ENCODE measurements around the gene TRPM1.

TRPM1 gene

GRCh38 chr15:31077941-31078340 lies 23.6 kb downstream of the TRPM1 start:
- Histone ChIP-seq H3K4me1 (ENCODE audit: insufficient read depth, insufficient read length) (peaks cover 24% of the 10 kb centered on the region), H3K4me3 (ENCODE audit: insufficient read length, low read depth) (no peak overlapping the region), H3K36me3 (ENCODE audit: insufficient read depth, insufficient read length, low read length) (no peaks in the 10 kb centered on the region), H3K9ac (ENCODE audit: insufficient read length, low read depth) (peak overlapping the region; percentile 28), H3K9me3 (ENCODE audit: insufficient read depth, low read length) (no peaks in the 10 kb centered on the region; the same call in 1 of the 2 replicates), H3K27me3 (ENCODE audit: insufficient read depth, insufficient read length) (no peaks in the 10 kb centered on the region)
- no peak for DNase-seq (ENCODE audit: low read depth, low spot score)
- TF ChIP-seq YY1 (IDR thresholded peaks at IDR 0.05; ENCODE audit: insufficient read depth, insufficient read length) (no peak), ZNF274 (IDR thresholded peaks at IDR 0.05; ENCODE audit: low read depth, low read length) (no peak), SUZ12 (IDR thresholded peaks at IDR 0.05; ENCODE audit: extremely low read depth, insufficient read depth, insufficient read length) (no peak)

DNA sequence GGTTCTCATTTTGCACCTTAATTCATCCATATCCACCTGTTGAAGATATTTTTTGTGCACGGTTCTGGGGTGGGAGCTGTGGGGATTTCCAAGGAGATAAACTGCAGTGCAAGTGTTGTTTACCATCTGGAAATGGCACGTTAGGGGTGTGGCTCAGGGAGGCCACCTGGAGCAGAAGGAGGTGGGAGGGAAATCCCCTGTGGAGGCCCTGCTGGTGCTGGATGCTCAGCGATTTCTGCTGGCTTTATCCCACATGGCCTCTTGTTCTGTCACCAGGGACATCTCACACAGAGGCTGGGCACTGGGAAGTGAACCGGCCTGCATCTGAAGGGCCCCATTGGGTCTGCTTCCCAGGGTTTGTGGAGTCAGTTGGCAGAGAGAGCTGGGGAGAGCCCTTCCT lies 24.3 kb downstream of the TRPM1 start:
- H3K36me3 ChIP-seq (ENCODE audit: insufficient read depth, insufficient read length, low read length), result no peaks in the 10 kb centered on the region
- H3K4me1 ChIP-seq (ENCODE audit: insufficient read depth, insufficient read length), result peaks cover 24% of the 10 kb centered on the region
- TF ChIP-seq YY1 (IDR thresholded peaks at IDR 0.05; ENCODE audit: insufficient read depth, insufficient read length), result no peak
- no peak for TF ChIP-seq SUZ12 (IDR thresholded peaks at IDR 0.05; ENCODE audit: extremely low read depth, insufficient read depth, insufficient read length)
- no peak for TF ChIP-seq ZNF274 (IDR thresholded peaks at IDR 0.05; ENCODE audit: low read depth, low read length)
- DNase-seq (ENCODE audit: low read depth, low spot score), result no peak
- no peak overlapping the region for H3K4me3 ChIP-seq (ENCODE audit: insufficient read length, low read depth)
- H3K9ac ChIP-seq (ENCODE audit: insufficient read length, low read depth), result no peak overlapping the region
- no peaks in the 10 kb centered on the region; the same call in 1 of the 2 replicates for H3K9me3 ChIP-seq (ENCODE audit: insufficient read depth, low read length)
- H3K27me3 ChIP-seq (ENCODE audit: insufficient read depth, insufficient read length), result no peaks in the 10 kb centered on the region

DNA sequence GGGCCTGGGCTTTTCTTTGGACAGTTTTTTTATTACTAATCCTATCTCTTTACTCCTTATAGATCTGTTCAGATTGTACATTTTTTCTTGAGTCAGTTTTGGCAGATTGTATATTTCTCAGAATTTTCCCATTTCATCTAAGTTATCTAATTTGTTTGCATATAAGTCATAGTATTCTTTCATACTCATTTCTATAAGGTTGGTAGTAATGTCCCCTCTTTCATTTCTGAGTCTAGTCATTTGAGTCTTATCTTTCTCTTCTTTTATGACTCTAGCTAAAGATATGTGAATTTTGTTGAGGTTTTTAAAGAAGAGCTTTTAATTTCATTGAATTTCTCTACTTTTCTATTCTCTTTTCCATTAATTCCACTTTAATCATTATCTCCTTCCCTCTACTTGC lies 27.2 kb downstream of the TRPM1 start:
- Histone ChIP-seq H3K4me3 (ENCODE audit: insufficient read length, low read depth) (no peak overlapping the region), H3K9ac (ENCODE audit: insufficient read length, low read depth) (no peak overlapping the region), H3K4me1 (ENCODE audit: insufficient read depth, insufficient read length) (peaks cover 15% of the 10 kb centered on the region), H3K36me3 (ENCODE audit: insufficient read depth, insufficient read length, low read length) (no peaks in the 10 kb centered on the region), H3K9me3 (ENCODE audit: insufficient read depth, low read length) (no peaks in the 10 kb centered on the region; the same call in 1 of the 2 replicates), H3K27me3 (ENCODE audit: insufficient read depth, insufficient read length) (no peaks in the 10 kb centered on the region)
- DNase-seq (ENCODE audit: low read depth, low spot score), result no peak
- TF ChIP-seq SUZ12 (IDR thresholded peaks at IDR 0.05; ENCODE audit: extremely low read depth, insufficient read depth, insufficient read length) (no peak), ZNF274 (IDR thresholded peaks at IDR 0.05; ENCODE audit: low read depth, low read length) (no peak), YY1 (IDR thresholded peaks at IDR 0.05; ENCODE audit: insufficient read depth, insufficient read length) (no peak)

DNA sequence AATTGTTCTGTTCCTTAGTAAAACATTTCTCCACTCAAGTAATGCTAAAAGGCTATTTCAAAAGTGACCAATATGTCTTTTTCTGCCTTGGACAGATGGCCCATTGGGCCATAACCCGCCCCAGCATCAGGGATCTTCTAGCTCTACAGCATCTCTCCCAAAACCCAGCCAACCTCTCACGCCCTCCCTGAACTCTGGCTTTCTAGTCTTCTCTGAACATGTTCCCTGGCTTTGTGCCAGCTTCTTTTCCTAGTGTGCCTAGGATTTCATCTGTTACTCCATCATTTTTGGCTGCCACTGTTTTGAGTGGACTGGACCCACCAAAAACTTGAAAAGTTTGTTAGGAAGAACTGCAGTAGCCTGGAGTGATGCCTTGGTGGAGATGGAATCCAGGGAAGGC lies 30.7 kb downstream of the TRPM1 start:
- DNase-seq (ENCODE audit: low read depth, low spot score), result no peak
- TF ChIP-seq ZNF274 (IDR thresholded peaks at IDR 0.05; ENCODE audit: low read depth, low read length), result no peak
- TF ChIP-seq YY1 (IDR thresholded peaks at IDR 0.05; ENCODE audit: insufficient read depth, insufficient read length), result no peak
- TF ChIP-seq SUZ12 (IDR thresholded peaks at IDR 0.05; ENCODE audit: extremely low read depth, insufficient read depth, insufficient read length), result no peak

DNA sequence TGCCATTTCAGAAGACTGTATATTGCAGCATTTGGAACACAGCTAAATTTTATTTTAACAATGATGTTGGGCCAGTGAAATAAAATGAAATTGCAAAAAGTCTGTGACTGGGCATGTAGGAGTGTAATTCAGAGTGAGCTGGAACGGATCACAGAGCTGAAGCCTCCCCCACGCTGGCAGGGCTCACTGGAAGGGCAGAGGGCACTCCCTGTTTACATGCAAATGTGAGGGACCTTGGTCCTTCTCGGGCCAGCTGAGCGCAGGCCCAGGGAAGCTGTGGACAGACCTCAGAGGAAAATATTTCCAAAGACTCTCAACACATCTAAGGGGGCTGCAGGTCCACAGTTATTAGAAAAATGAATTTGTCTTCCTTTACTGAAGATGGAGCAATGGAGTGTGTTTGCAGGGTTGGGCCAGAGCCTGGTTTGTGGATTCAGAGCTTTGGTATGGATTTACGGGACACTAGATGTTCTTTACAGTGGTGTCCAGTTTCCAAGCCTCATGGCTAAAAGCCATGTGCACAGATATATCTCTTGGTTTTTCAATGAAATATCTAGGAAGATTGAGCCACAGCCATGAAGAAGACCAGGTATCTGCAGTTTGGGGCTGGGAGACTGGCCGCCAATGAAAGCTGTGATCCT lies 32.0 kb downstream of the TRPM1 start:
- no peaks in the 10 kb centered on the region for H3K27me3 ChIP-seq (ENCODE audit: insufficient read depth, insufficient read length)
- H3K4me3 ChIP-seq (ENCODE audit: insufficient read length, low read depth), result no peak overlapping the region
- no peak for DNase-seq (ENCODE audit: low read depth, low spot score)

More for the DNA sequence above, 30.7 kb downstream of the TRPM1 start:
- no peaks in the 10 kb centered on the region for H3K4me1 ChIP-seq (ENCODE audit: insufficient read depth, insufficient read length)
- no peaks in the 10 kb centered on the region for H3K9me3 ChIP-seq (ENCODE audit: insufficient read depth, low read length)
- no peaks in the 10 kb centered on the region for H3K36me3 ChIP-seq (ENCODE audit: insufficient read depth, insufficient read length, low read length)
- no peak overlapping the region for H3K9ac ChIP-seq (ENCODE audit: insufficient read length, low read depth)
- H3K27me3 ChIP-seq (ENCODE audit: insufficient read depth, insufficient read length), result no peaks in the 10 kb centered on the region
- H3K4me3 ChIP-seq (ENCODE audit: insufficient read length, low read depth), result no peak overlapping the region

GRCh38 chr15:31067890-31068603 lies 33.5 kb downstream of the TRPM1 start:
- Histone ChIP-seq H3K9me3 (ENCODE audit: insufficient read depth, low read length) (no peaks in the 10 kb centered on the region), H3K9ac (ENCODE audit: insufficient read length, low read depth) (no peak overlapping the region), H3K4me3 (ENCODE audit: insufficient read length, low read depth) (no peak overlapping the region), H3K27me3 (ENCODE audit: insufficient read depth, insufficient read length) (no peaks in the 10 kb centered on the region), H3K4me1 (ENCODE audit: insufficient read depth, insufficient read length) (no peaks in the 10 kb centered on the region), H3K36me3 (ENCODE audit: insufficient read depth, insufficient read length, low read length) (no peaks in the 10 kb centered on the region)
- DNase-seq (ENCODE audit: low read depth, low spot score), result no peak
- TF ChIP-seq YY1 (IDR thresholded peaks at IDR 0.05; ENCODE audit: insufficient read depth, insufficient read length) (no peak), SUZ12 (IDR thresholded peaks at IDR 0.05; ENCODE audit: extremely low read depth, insufficient read depth, insufficient read length) (no peak), ZNF274 (IDR thresholded peaks at IDR 0.05; ENCODE audit: low read depth, low read length) (no peak)

More for the DNA sequence above, 32.0 kb downstream of the TRPM1 start:
- no peak for TF ChIP-seq YY1 (IDR thresholded peaks at IDR 0.05; ENCODE audit: insufficient read depth, insufficient read length)
- TF ChIP-seq ZNF274 (IDR thresholded peaks at IDR 0.05; ENCODE audit: low read depth, low read length), result no peak
- no peak for TF ChIP-seq SUZ12 (IDR thresholded peaks at IDR 0.05; ENCODE audit: extremely low read depth, insufficient read depth, insufficient read length)
- H3K9me3 ChIP-seq (ENCODE audit: insufficient read depth, low read length), result no peaks in the 10 kb centered on the region
- no peak overlapping the region for H3K9ac ChIP-seq (ENCODE audit: insufficient read length, low read depth)
- no peaks in the 10 kb centered on the region for H3K4me1 ChIP-seq (ENCODE audit: insufficient read depth, insufficient read length)
- no peaks in the 10 kb centered on the region for H3K36me3 ChIP-seq (ENCODE audit: insufficient read depth, insufficient read length, low read length)

DNA sequence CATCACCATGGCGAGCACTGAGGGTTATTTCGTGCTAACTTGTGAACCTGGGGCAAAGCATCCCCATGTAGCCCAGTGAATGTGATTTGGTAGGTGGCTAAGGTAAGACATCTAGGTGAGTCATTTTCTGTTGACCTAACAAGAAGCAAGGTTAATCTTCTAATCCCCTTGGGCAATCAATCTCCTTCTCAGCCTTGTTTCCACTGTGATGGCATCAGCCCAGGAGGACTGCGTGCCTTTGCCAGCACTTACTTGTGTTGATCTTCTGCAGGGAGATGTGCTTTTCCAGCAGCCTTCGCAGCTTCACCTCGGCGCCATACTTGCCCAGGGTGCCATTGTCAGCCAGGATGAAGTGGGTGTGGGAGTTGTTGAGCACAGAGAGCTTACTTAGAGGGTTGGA lies 35.7 kb downstream of the TRPM1 start:
- Histone ChIP-seq H3K27me3 (ENCODE audit: insufficient read depth, insufficient read length) (no peaks in the 10 kb centered on the region), H3K36me3 (ENCODE audit: insufficient read depth, insufficient read length, low read length) (no peaks in the 10 kb centered on the region), H3K9me3 (ENCODE audit: insufficient read depth, low read length) (no peaks in the 10 kb centered on the region), H3K9ac (ENCODE audit: insufficient read length, low read depth) (no peak overlapping the region), H3K4me3 (ENCODE audit: insufficient read length, low read depth) (no peak overlapping the region), H3K4me1 (ENCODE audit: insufficient read depth, insufficient read length) (peaks cover 2% of the 10 kb centered on the region)
- DNase-seq (ENCODE audit: low read depth, low spot score), result no peak
- TF ChIP-seq ZNF274 (IDR thresholded peaks at IDR 0.05; ENCODE audit: low read depth, low read length) (no peak), YY1 (IDR thresholded peaks at IDR 0.05; ENCODE audit: insufficient read depth, insufficient read length) (no peak)
